ENCODE data around the gene RBM45. TPM values are rescaled to one million over a fixed set of nuclear protein-coding genes. Genes with fewer than 3 reads are reported as not detected.
"Not testable (repeated sequence)": the region's sequence is repeated elsewhere in the genome, so short reads cannot be mapped to it uniquely, and the experiment has no call there.

Gene RBM45
- total and polyA plus RNA-seq, 4 donors, result 8.8 to 19.6 (median 13.0) TPM

DNA sequence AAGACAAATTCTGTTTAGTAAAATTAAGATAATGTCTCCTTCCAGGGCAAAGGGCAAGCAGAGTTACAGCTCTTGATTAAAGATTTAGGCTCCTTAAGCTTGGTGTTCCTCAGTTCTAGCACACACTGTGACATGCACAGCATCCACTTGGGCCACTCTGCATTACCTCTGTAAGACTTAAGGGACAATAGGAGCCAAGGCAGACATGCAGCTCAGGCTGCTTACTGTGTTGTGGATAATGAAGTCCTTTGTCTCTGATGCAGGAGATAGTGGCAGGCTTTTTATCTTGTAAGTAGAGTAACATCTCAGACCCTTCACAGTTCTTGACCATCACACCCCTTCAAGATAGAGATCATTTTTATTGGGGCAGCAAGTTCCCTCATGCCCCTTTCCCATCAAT lies 31.2 kb downstream of the RBM45 start:
- H3K27ac ChIP-seq (ENCODE audit: low read depth in 1 of 2, low read length in 1 of 2), result no peak overlapping the region
- DNase-seq (no peak), ATAC-seq (ENCODE audit: insufficient read depth, low FRiP score) (no peak)
- TF ChIP-seq, protein P1, sequence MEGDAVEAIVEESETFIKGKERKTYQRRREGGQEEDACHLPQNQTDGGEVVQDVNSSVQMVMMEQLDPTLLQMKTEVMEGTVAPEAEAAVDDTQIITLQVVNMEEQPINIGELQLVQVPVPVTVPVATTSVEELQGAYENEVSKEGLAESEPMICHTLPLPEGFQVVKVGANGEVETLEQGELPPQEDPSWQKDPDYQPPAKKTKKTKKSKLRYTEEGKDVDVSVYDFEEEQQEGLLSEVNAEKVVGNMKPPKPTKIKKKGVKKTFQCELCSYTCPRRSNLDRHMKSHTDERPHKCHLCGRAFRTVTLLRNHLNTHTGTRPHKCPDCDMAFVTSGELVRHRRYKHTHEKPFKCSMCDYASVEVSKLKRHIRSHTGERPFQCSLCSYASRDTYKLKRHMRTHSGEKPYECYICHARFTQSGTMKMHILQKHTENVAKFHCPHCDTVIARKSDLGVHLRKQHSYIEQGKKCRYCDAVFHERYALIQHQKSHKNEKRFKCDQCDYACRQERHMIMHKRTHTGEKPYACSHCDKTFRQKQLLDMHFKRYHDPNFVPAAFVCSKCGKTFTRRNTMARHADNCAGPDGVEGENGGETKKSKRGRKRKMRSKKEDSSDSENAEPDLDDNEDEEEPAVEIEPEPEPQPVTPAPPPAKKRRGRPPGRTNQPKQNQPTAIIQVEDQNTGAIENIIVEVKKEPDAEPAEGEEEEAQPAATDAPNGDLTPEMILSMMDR (IDR thresholded peaks at IDR 0.05; ENCODE audit: control extremely low read depth, extremely low read depth), result no peak
- H3K9me3 ChIP-seq (ENCODE audit: control insufficient read depth in 4 of 4, insufficient read depth in 3 of 4, low read length in 3 of 4), result no peaks in the 10 kb centered on the region
- peaks cover 0 to 2% (median 0%) of the 10 kb centered on the region in 3 donors for H3K27me3 ChIP-seq (ENCODE audit: control insufficient read depth in 3 of 3, insufficient read depth in 3 of 3, low read length in 2 of 3)
- no peak overlapping the region for H3K4me3 ChIP-seq
- no peaks in the 10 kb centered on the region for H3K4me1 ChIP-seq (ENCODE audit: control insufficient read depth in 5 of 5, insufficient read depth in 5 of 5, low read length in 5 of 5)
- H3K36me3 ChIP-seq (ENCODE audit: control insufficient read depth in 4 of 4, insufficient read depth in 4 of 4, low read length in 4 of 4), result no peaks in the 10 kb centered on the region
- no peak overlapping the region for H3K9ac ChIP-seq (ENCODE audit: insufficient read depth in 1 of 2, low read length in 2 of 2)

DNA sequence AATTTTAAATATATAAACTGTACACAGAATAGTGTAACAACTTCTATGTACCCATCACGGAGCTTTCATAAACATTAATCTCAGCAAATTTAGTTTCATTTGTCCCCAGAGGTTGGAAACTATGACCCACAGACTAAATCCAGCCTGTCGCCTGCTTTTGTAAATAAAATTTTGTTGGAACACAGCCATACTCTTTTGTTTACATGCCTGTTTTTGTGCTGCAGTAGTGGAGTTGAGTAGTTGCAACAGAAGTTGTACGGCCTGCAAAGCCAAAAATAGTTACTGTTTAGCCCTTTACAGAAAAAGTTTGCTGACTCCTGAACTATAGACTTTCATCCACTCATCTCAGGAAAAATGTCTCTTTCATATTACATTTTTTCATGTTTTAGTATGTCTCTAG lies 39.8 kb downstream of the RBM45 start:
- Histone ChIP-seq H3K27me3 (ENCODE audit: control insufficient read depth in 3 of 3, insufficient read depth in 3 of 3, low read length in 2 of 3) (no peaks in the 10 kb centered on the region), H3K36me3 (ENCODE audit: control insufficient read depth in 4 of 4, insufficient read depth in 4 of 4, low read length in 4 of 4) (no peaks in the 10 kb centered on the region), H3K4me3 (no peak overlapping the region), H3K27ac (ENCODE audit: low read depth in 1 of 2, low read length in 1 of 2) (no peak overlapping the region), H3K9ac (ENCODE audit: insufficient read depth in 1 of 2, low read length in 2 of 2) (no peak overlapping the region), H3K9me3 (ENCODE audit: control insufficient read depth in 4 of 4, insufficient read depth in 3 of 4, low read length in 3 of 4) (no peaks in the 10 kb centered on the region), H3K4me1 (ENCODE audit: control insufficient read depth in 5 of 5, insufficient read depth in 5 of 5, low read length in 5 of 5) (peaks cover 0 to 14% (median 0%) of the 10 kb centered on the region in 5 donors)
- DNase-seq (peak; percentile 47 to 96 (median 94)), ATAC-seq (ENCODE audit: insufficient read depth, low FRiP score) (no peak)
- 36 to 67% methylated on average over 3 of the region's 3 CpGs for WGBS, 2 donors
- TF ChIP-seq, protein P1 (IDR thresholded peaks at IDR 0.05; ENCODE audit: control extremely low read depth, extremely low read depth), result no peak

DNA sequence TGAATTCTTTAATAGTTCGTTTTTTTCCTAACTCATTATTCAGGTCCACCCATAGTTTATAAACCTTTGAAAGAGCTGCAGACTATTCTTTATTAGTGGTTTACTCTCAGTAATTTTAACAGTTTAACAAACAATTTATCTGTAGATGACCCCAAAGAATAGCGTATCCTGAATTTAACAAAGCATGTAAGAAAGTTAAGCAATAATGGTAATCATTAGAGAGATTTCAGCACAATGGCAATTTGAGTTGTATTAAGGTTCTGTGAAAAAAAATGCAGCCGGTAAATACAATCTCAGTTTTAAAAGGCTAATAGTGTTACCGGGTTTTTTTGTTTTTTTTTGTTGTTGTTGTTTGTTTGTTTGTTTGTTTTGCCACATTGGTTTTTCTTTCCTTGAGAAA lies 40.3 kb downstream of the RBM45 start:
- DNase-seq (peak in 1 of 3 donors; percentile 37), ATAC-seq (ENCODE audit: insufficient read depth, low FRiP score) (no peak)
- Histone ChIP-seq H3K9me3 (ENCODE audit: control insufficient read depth in 4 of 4, insufficient read depth in 3 of 4, low read length in 3 of 4) (no peaks in the 10 kb centered on the region), H3K4me3 (no peak overlapping the region), H3K9ac (ENCODE audit: insufficient read depth in 1 of 2, low read length in 2 of 2) (no peak overlapping the region), H3K36me3 (ENCODE audit: control insufficient read depth in 4 of 4, insufficient read depth in 4 of 4, low read length in 4 of 4) (no peaks in the 10 kb centered on the region), H3K27me3 (ENCODE audit: control insufficient read depth in 3 of 3, insufficient read depth in 3 of 3, low read length in 2 of 3) (no peaks in the 10 kb centered on the region), H3K27ac (ENCODE audit: low read depth in 1 of 2, low read length in 1 of 2) (no peak overlapping the region), H3K4me1 (ENCODE audit: control insufficient read depth in 5 of 5, insufficient read depth in 5 of 5, low read length in 5 of 5) (peaks cover 0 to 14% (median 0%) of the 10 kb centered on the region in 5 donors)
- TF ChIP-seq, protein P1 (IDR thresholded peaks at IDR 0.05; ENCODE audit: control extremely low read depth, extremely low read depth), result no peak
- 54 to 62% methylated on average over 4 of the region's 4 CpGs for WGBS, 2 donors

DNA sequence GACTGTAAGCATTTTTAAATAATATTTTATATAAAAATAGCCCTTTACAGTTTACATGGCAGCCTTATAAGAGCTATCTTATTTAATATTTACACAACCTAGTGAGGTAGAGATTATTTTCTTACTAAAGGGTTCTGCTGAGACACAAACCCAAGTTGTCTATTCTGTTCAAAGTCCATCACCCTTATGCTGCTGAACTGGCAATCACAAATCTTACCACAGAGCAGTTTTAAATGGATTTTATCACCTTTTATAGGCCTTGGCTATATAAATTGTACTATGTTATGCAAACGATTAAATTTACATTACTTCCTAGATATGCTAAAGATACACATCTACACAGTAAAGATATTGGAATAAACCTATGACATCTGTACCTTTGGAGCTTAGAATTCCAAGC lies 40.7 kb downstream of the RBM45 start:
- WGBS, 2 donors, result 0 to 85% methylated on average over 1 of the region's 1 CpG
- DNase-seq (no peak), ATAC-seq (ENCODE audit: insufficient read depth, low FRiP score) (no peak)
- Histone ChIP-seq H3K9ac (ENCODE audit: insufficient read depth in 1 of 2, low read length in 2 of 2) (peak overlapping the region in 1 of 2 donors; percentile 24), H3K4me1 (ENCODE audit: control insufficient read depth in 5 of 5, insufficient read depth in 5 of 5, low read length in 5 of 5) (peaks cover 0 to 14% (median 0%) of the 10 kb centered on the region in 5 donors), H3K36me3 (ENCODE audit: control insufficient read depth in 4 of 4, insufficient read depth in 4 of 4, low read length in 4 of 4) (no peaks in the 10 kb centered on the region), H3K27ac (ENCODE audit: low read depth in 1 of 2, low read length in 1 of 2) (no peak overlapping the region), H3K27me3 (ENCODE audit: control insufficient read depth in 3 of 3, insufficient read depth in 3 of 3, low read length in 2 of 3) (no peaks in the 10 kb centered on the region), H3K4me3 (no peak overlapping the region), H3K9me3 (ENCODE audit: control insufficient read depth in 4 of 4, insufficient read depth in 3 of 4, low read length in 3 of 4) (no peaks in the 10 kb centered on the region)
- TF ChIP-seq, protein P1 (IDR thresholded peaks at IDR 0.05; ENCODE audit: control extremely low read depth, extremely low read depth), result no peak

DNA sequence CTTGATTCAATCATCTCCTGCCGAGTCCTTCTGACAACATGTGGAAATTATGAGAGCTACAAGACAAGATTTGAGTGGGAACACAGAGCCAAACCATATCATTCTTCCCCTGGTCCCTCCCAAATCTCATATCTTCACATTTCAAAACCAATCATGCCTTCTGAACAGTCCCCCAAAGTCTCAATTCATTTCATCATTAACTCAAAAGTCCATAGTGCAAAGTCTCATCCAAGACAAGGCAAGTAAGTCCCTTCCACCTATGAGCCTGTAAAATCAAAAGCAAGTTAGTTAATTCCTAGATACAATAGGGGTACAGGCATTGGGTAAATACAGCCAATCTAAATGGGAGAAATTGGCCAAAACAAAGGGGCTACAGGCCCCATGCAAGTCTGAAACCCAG lies 41.6 kb downstream of the RBM45 start:
- DNase-seq; H3K27me3 ChIP-seq (ENCODE audit: control insufficient read depth in 3 of 3, insufficient read depth in 3 of 3, low read length in 2 of 3); H3K27ac ChIP-seq (ENCODE audit: low read depth in 1 of 2, low read length in 1 of 2); H3K9me3 ChIP-seq (ENCODE audit: control insufficient read depth in 4 of 4, insufficient read depth in 3 of 4, low read length in 3 of 4); H3K9ac ChIP-seq (ENCODE audit: insufficient read depth in 1 of 2, low read length in 2 of 2); H3K4me3 ChIP-seq; ATAC-seq (ENCODE audit: insufficient read depth, low FRiP score); H3K36me3 ChIP-seq (ENCODE audit: control insufficient read depth in 4 of 4, insufficient read depth in 4 of 4, low read length in 4 of 4): not testable (repeated sequence)
- H3K4me1 ChIP-seq (ENCODE audit: control insufficient read depth in 5 of 5, insufficient read depth in 5 of 5, low read length in 5 of 5), result peaks cover 0 to 14% (median 0%) of the 10 kb centered on the region in 5 donors
- WGBS, 2 donors, result 87 to 89% methylated on average over 1 of the region's 1 CpG

Data from lung (tissue), 12 donors.